Measurements from ENCODE around the gene QPCT.
A peak's percentile ranks its signal among the peaks of the same experiment; 100 is the strongest.

QPCT gene

GRCh38 chr2:37387148-37387835 lies 42.9 kb downstream of the QPCT start:
- TF ChIP-seq, protein P1, sequence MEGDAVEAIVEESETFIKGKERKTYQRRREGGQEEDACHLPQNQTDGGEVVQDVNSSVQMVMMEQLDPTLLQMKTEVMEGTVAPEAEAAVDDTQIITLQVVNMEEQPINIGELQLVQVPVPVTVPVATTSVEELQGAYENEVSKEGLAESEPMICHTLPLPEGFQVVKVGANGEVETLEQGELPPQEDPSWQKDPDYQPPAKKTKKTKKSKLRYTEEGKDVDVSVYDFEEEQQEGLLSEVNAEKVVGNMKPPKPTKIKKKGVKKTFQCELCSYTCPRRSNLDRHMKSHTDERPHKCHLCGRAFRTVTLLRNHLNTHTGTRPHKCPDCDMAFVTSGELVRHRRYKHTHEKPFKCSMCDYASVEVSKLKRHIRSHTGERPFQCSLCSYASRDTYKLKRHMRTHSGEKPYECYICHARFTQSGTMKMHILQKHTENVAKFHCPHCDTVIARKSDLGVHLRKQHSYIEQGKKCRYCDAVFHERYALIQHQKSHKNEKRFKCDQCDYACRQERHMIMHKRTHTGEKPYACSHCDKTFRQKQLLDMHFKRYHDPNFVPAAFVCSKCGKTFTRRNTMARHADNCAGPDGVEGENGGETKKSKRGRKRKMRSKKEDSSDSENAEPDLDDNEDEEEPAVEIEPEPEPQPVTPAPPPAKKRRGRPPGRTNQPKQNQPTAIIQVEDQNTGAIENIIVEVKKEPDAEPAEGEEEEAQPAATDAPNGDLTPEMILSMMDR (IDR thresholded peaks at IDR 0.05; ENCODE audit: low read depth, low read length), result no peak
- H3K4me3 ChIP-seq (replicated peaks in 1 of 2; ENCODE audit: low read depth in 2 of 2, low read length in 2 of 2), result no peak overlapping the region
- peak in 1 of 2 donors; percentile 76 for DNase-seq (ENCODE audit: low read depth in 2 of 2)

DNA sequence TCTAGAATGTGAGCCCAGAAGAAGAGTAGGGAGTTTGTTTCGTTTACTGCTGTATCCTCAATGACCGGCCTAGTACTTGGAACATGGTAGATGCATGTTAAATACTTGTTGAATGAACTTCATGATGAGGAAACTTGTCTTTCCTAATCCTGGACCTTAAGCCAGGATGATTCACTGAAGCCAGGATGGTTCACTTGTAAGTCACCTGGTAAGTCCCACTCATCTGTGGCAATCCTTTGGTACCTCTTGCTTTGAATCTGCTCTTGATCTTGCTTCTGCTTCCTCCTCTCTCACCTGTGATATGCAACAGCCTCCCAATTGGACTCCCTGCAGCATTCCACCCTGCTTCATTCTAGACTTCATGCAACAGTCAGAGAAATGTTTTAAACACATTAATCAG lies 43.6 kb downstream of the QPCT start:
- no peak overlapping the region for H3K4me3 ChIP-seq (replicated peaks in 1 of 2; ENCODE audit: low read depth in 2 of 2, low read length in 2 of 2)
- TF ChIP-seq, protein P1 (IDR thresholded peaks at IDR 0.05; ENCODE audit: low read depth, low read length), result no peak
- peak; percentile 57 to 98 for DNase-seq (ENCODE audit: low read depth in 2 of 2)

DNA sequence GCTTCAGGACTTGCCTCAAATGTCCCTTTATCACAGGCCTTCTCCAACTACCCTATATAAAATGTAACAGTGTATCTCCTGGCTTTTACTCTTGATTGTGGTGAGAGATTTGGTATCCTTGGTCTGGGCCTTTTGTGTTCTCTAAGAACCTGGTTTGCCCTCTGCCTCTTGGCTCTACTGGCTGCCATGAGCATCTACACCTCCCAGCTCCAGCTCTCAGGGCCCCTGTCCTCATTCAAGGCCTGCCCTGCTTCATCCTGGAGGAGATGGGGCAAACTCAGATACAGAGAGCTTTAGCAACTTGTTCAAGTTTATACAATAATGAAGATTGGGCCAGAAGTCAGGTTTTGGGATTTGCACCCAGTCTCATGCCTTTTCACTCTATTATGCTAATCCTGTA lies 45.0 kb downstream of the QPCT start:
- no peak for DNase-seq (ENCODE audit: low read depth in 2 of 2)
- no peak overlapping the region for H3K4me3 ChIP-seq (replicated peaks in 1 of 2; ENCODE audit: low read depth in 2 of 2, low read length in 2 of 2)
- TF ChIP-seq, protein P1 (IDR thresholded peaks at IDR 0.05; ENCODE audit: low read depth, low read length), result no peak

- TF ChIP-seq, protein P1 (IDR thresholded peaks at IDR 0.05; ENCODE audit: low read depth, low read length), result no peak
- peak; percentile 75 to 95 for DNase-seq (ENCODE audit: low read depth in 2 of 2)
- no peak overlapping the region for H3K4me3 ChIP-seq (replicated peaks in 1 of 2; ENCODE audit: low read depth in 2 of 2, low read length in 2 of 2)
These were observed 45.7 kb downstream of the QPCT start for GRCh38 chr2:37389989-37390765.

- TF ChIP-seq, protein P1 (IDR thresholded peaks at IDR 0.05; ENCODE audit: low read depth, low read length), result no peak
- no peak for DNase-seq (ENCODE audit: low read depth in 2 of 2)
- no peak overlapping the region for H3K4me3 ChIP-seq (replicated peaks in 1 of 2; ENCODE audit: low read depth in 2 of 2, low read length in 2 of 2)
These were observed 46.3 kb downstream of the QPCT start for GRCh38 chr2:37390777-37391176.

- TF ChIP-seq, protein P1 (IDR thresholded peaks at IDR 0.05; ENCODE audit: low read depth, low read length), result no peak
- DNase-seq (ENCODE audit: low read depth in 2 of 2), result no peak
- H3K4me3 ChIP-seq (replicated peaks in 1 of 2; ENCODE audit: low read depth in 2 of 2, low read length in 2 of 2), result no peak overlapping the region
These were observed 47.3 kb downstream of the QPCT start for GRCh38 chr2:37391711-37392110.
